ENCODE results near the gene MEGF9.

DNA sequence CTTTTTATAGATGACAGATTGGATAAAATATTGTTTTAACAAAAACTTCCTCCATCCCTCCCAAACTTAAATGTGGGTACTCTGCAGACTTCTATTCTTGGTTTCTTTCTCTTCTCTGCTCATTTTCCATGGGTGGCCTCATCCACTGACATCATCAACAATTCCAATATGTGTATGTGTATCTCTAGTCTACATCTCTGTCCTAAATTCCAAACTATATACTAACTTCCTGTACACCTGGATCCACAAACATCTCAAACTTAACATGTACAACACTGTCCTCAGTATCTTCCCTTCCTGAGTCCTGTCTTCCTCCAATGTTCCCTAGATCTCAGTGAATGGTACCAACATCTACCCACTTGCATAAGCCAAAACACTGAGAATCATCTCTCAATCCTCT, 105.8 kb downstream of the MEGF9 start:
- TF ChIP-seq, protein P1, sequence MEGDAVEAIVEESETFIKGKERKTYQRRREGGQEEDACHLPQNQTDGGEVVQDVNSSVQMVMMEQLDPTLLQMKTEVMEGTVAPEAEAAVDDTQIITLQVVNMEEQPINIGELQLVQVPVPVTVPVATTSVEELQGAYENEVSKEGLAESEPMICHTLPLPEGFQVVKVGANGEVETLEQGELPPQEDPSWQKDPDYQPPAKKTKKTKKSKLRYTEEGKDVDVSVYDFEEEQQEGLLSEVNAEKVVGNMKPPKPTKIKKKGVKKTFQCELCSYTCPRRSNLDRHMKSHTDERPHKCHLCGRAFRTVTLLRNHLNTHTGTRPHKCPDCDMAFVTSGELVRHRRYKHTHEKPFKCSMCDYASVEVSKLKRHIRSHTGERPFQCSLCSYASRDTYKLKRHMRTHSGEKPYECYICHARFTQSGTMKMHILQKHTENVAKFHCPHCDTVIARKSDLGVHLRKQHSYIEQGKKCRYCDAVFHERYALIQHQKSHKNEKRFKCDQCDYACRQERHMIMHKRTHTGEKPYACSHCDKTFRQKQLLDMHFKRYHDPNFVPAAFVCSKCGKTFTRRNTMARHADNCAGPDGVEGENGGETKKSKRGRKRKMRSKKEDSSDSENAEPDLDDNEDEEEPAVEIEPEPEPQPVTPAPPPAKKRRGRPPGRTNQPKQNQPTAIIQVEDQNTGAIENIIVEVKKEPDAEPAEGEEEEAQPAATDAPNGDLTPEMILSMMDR (conservative IDR thresholded peaks at IDR 0.05 in 1 of 2, IDR thresholded peaks at IDR 0.05 in 1 of 2; ENCODE audit: extremely low read depth in 1 of 2, insufficient read depth in 1 of 2, low read depth in 1 of 2, low read length in 2 of 2), result no peak
- TF ChIP-seq EZH2 (IDR thresholded peaks at IDR 0.05; ENCODE audit: borderline replicate concordance, low read length), result no peak
